A673 (cell line): Measurements from ENCODE around the gene SKAP1.

Source experiments
- CTCF ChIP-seq: fragments of 300-800, 200-600 bp; sonication (generic); conservative IDR thresholded peaks from 2 replicates; pipeline ENCODE4 v1.5.1; 2017; ENCODE audit warnings: low read depth, mild to moderate bottlenecking, antibody characterized with exemption, low read length, moderate library complexity, mixed read lengths
- EZH2 ChIP-seq: fragments of 200-600 bp; sonication (generic); IDR thresholded peaks from 2 replicates; pipeline ENCODE4 v1.6.1; 2017; ENCODE audit warnings: borderline replicate concordance, low read depth, mild to moderate bottlenecking, mixed read lengths, antibody characterized with exemption, low read length; ENCODE audit not compliant: poor library complexity, severe bottlenecking

- TF ChIP-seq CTCF = no peak
- no peak for TF ChIP-seq EZH2
These were observed 54.7 kb downstream of the SKAP1 start for GRCh38 chr17:48375356-48375755.
